NK-92 treated with Interleukin-12 subunit alpha and Interleukin-12 subunit beta, amount 100 ng/mL, for 24 hours (cell line): ENCODE measurements around the gene PLEKHA7.
A peak's percentile ranks its signal among the peaks of the same experiment; 100 is the strongest.
"Not testable (repeated sequence)": the region's sequence is repeated elsewhere in the genome, so short reads cannot be mapped to it uniquely, and the experiment has no call there.

Source experiments
- DNase-seq: peaks from one replicate; lab custom pipeline; 2025; lab: John Stamatoyannopoulos, UW

The PLEKHA7 gene

GRCh38 chr11:17005646-17006045 lies 8.6 kb downstream of the PLEKHA7 start:
- DNase-seq = no peak

- DNase-seq = no peak
These were observed 9.6 kb downstream of the PLEKHA7 start for GRCh38 chr11:17004486-17005148.

- DNase-seq = no peak
These were observed 10.8 kb downstream of the PLEKHA7 start for GRCh38 chr11:17003426-17003825.

GRCh38 chr11:17002543-17002942 lies 11.7 kb downstream of the PLEKHA7 start:
- DNase-seq = no peak

GRCh38 chr11:17001806-17002205 lies 12.4 kb downstream of the PLEKHA7 start:
- no peak for DNase-seq

- DNase-seq = no peak
These were observed 13.2 kb downstream of the PLEKHA7 start for GRCh38 chr11:17000987-17001386.

GRCh38 chr11:17000253-17000652 lies 14.0 kb downstream of the PLEKHA7 start:
- not testable (repeated sequence) for DNase-seq

GRCh38 chr11:16999116-16999515 lies 15.1 kb downstream of the PLEKHA7 start:
- no peak for DNase-seq

GRCh38 chr11:16997624-16998023 lies 16.6 kb downstream of the PLEKHA7 start:
- DNase-seq = no peak

- no peak for DNase-seq
These were observed 20.7 kb downstream of the PLEKHA7 start for GRCh38 chr11:16993495-16993894.

GRCh38 chr11:16992846-16993245 lies 21.4 kb downstream of the PLEKHA7 start:
- no peak for DNase-seq

GRCh38 chr11:16989554-16989953 lies 24.7 kb downstream of the PLEKHA7 start:
- no peak for DNase-seq

- no peak for DNase-seq
These were observed 27.0 kb downstream of the PLEKHA7 start for GRCh38 chr11:16987205-16987568.

- peak; percentile 71 for DNase-seq
These were observed 27.6 kb downstream of the PLEKHA7 start for GRCh38 chr11:16986434-16987204.

GRCh38 chr11:16985297-16985696 lies 28.9 kb downstream of the PLEKHA7 start:
- DNase-seq = no peak

GRCh38 chr11:16984229-16984628 lies 30.0 kb downstream of the PLEKHA7 start:
- DNase-seq = no peak

GRCh38 chr11:16982809-16983208 lies 31.4 kb downstream of the PLEKHA7 start:
- no peak for DNase-seq

- no peak for DNase-seq
These were observed 31.9 kb downstream of the PLEKHA7 start for GRCh38 chr11:16982256-16982671.

- DNase-seq = no peak
These were observed 32.5 kb downstream of the PLEKHA7 start for GRCh38 chr11:16981651-16982194.

- no peak for DNase-seq
These were observed 34.3 kb downstream of the PLEKHA7 start for GRCh38 chr11:16979703-16980622.

GRCh38 chr11:16977994-16978315 lies 36.3 kb downstream of the PLEKHA7 start:
- no peak for DNase-seq
